Inflammatory macrophage treated with lipopolysaccharide for 1 hour (primary cell): ENCODE data around the gene DESI1.
"Not testable (repeated sequence)": the region's sequence is repeated elsewhere in the genome, so short reads cannot be mapped to it uniquely, and the experiment has no call there.

ENCODE experiments used
- DNase-seq, 2 donors: peaks; one replicate each; pipeline ENCODE4 v3.0.0-alpha.2; 2020 to 2022

Gene DESI1

DNA sequence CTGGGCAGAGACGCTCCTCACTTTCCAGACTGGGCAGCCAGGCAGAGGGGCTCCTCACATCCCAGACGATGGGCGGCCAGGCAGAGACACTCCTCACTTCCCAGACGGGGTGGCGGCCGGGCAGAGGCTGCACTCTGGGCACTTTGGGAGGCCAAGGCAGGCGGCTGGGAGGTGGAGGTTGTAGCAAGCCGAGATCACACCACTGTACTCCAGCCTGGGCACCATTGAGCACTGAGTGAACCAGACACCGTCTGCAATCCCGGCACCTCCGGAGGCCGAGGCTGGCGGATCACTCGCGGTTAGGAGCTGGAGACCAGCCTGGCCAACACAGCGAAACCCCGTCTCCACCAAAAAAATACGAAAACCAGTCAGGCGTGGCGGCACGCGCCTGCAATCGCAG is 10.8 kb upstream of the DESI1 start:
- not testable (repeated sequence) for DNase-seq

DNA sequence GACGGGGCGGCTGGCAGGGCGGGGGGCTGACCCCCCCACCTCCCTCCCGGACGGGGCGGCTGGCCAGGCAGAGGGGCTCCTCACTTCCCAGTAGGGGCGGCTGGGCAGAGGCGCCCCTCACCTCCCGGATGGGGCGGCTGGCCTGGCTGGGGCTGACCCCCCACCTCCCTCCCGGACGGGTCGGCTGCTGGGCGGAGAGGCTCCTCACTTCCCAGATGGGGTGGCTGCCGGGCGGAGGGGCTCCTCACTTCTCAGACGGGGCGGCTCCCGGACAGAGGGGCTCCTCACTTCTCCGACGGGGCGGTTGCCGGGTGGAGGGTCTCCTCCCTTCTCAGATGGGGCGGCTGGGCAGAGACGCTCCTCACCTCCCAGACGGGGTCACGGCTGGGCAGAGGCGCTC is 10.3 kb upstream of the DESI1 start:
- not testable (repeated sequence) for DNase-seq

DNA sequence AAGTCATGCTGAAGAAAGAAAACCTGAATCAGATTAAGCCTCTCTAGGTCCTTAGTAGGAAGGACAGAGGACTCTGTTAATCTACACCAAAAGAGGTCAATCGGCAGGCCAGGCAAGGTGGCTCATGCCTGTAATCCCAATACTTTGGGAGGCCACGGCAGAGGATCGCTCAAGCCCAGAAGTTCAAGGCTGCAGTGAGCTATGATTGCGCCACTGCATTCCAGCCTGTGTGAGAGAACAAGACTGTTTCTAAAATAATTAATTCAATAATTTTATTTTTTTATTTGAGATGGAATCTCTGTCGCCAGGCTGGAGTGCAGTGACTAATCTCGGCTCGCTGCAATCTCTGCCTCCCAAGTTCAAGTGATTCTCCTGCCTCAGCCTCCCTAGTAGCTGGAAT is 4.7 kb upstream of the DESI1 start:
- no peak for DNase-seq

DNA sequence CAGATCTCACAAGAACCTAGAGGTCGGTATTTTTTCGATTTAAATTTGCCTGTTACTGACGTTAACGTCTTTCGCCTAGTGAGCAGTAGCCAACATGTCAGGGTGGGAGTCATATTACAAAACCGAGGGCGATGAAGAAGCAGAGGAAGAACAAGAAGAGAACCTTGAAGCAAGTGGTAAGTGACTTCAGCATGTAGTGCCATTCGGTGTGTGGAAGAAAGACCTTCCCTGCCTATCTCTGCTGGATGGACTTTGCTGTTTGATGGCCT is 1.0 kb upstream of the DESI1 start:
- DNase-seq = no peak

DNA sequence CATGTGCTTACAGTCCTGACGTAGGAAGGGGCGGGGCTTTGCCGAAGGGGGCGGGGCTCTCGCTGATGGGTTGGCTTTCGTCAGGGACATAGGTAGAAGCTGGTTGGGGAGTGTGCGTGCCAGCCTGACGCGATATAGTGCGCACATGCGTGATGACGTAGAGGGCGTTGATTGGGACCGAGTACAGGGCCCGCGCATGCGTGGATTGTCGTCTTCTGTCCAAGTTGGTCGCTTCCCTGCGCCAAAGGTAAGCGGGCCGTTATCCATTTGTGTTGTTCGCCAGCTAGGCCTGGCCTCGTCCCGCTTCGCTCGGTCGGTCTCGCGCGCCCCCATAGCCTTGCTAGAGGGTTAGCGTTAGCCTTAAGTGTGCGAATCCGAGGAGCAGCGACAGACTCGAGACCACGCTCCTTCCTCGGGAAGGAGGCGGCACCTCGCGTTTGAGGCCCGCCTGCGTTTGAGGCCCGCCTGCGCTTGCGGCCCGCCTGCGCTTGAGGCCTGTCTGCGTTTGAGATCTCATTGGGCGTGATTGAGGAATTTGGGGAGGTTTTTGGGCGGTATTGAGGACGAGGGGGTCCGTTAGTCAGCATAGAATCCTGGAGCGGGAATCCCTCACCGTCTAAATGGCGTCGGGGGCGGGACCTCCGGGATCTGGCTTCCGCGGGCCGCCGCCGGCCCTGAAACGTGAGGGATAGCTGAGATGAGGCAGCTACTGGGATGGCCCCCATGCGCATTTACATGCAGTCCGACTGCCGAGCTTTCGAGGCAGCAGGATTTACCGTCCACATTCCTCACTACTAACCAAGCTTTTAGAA is 462 bp upstream of the DESI1 start, which contains the start of gene XRCC6:
Gene XRCC6, plus strand, starts transcription at position 197 of the 812 bp plus-strand sequence. CDS start 710 bp downstream, outside the sequence.
- peak; percentile 99 to 100 for DNase-seq

DNA sequence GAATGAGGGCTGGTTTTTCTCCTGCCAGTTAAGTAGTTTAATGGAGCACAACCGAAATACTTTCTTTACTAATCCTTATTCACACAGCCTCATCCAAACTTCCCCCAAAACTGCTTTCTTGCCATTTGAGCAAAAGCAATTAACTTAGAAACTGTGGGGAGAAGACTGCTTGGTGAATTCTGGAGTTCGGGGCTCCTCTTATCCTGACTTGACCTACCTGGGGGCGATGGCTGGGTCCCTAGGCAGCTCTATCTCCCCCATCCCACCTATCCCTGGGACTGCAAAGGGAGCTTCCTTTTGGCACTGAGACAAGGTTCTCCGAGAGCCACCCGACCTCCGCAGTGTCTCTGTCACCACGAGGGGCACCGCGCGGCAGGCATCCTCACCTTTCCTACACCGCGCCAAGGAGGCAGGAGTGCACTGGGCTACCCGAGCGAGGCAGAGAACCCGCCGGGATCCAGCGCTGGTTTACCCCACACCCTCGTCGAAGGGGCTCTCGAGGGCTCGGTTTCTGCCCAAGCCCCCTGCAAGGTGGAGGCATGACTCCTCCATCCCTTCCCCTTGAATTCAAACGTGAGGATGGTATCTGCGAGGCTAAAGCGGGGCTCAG is 759 bp downstream of the DESI1 start:
- DNase-seq = peak; percentile 7 to 14

DNA sequence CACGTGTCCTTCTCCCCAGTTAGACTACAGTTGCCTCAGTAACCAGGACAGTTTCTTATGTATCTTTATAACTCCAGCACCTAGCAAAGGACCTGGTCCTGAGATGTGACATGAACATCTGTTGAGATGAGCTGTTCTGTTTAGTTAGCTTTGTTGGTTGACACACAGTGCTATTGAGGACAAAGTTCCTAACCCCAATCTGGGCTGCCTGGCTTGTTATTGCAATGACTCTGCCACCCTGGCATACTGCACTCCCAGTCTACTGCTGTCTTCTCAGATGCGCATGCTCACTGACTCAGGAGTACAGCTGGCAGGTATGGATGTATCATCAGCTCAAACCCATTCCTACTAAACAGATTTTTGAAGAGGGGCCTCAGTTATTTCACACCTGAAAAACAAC is 7.4 kb downstream of the DESI1 start:
- DNase-seq = no peak

DNA sequence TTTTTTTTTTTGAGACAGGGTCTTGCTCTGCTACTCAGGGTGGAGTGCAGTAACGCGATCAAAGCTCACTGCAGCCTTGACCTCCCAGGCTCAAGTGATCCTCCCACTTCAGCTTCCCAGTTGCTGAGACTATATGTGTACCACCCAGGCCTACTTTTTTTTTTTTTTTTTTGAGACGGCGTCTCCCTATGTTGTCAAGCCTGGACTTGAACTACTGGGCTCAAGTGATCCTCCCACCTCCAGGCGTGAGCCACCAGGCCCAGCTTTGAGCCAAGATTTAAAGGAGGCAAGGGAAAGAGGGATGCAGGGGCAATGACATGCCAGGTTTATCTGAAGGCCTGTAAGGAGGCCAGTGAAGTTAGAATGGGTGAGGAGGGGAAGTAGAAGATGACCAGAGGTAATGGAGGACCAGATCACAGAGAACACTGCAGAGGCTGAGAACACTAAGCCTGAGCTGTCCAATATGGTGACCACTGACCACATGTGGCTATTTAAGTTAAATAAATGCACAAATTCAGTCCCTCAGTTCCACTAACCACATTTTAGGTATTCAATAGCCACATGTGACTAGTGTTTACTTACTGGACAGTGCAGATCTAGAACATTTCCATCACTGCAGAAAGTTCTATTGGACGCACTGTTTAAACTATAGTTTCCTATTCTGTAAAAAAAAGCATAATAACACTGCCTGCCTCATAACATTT is 8.1 kb downstream of the DESI1 start:
- no peak for DNase-seq

DNA sequence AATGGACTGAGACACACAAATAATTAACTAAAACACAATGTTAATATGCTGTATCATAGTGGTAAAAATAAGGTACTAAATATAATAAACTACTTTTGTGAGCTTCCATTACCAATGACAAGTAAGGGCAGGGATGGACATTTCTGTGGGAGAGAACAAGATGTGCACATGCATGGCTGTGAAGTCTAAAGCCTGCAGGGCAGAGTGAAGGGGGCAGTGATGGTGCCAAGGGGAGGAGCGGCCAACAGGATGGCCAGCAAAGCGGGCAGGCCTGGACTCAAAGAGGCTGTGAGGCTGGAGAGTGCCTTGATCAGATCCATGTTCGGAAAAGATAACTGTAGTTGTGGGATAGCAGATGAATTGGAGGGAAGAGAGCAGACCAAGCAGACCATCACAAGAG is 12.5 kb downstream of the DESI1 start:
- DNase-seq = no peak

DNA sequence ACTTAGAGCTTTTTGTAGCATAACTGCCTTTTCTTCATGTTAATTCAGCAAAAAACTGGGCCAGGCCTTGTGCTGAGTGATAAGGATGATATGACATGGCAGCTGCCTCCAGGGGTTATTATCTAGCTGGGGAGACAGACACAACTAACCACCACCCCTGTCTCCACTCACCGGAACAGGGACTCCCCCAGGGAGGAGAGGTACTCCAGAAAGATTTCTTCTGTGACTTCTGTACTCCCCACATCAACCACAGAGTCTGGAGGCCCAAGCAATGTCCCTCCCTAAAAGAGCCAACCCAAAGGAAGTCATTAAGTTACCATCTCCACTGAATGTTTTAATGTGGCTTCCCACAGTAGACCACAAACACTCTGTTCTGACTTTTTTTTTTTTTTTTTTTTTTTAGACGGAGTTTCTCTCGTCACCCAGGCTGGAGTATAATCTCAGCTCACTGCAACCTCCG is 16.9 kb downstream of the DESI1 start:
- DNase-seq = no peak

DNA sequence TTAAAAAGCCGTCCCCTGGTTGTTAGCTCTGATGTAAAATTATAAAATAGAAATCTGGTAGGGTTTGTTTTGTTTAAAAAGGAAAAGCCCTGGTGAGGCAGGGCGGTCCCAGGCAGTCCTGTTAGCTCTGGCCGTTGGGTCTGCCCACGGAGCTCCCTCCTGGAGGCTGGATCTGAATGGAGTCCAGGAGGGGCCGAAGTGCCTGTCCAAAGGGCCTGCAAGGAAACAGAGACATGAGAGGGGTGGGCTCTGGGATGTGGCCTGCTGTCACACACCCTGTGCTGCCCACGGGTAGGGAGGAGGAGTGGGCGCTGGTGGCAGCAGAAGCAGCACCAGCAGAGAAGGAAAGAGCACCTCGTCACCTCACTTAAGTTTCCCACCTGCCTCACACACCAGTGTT is 19.9 kb downstream of the DESI1 start:
- DNase-seq = no peak

DNA sequence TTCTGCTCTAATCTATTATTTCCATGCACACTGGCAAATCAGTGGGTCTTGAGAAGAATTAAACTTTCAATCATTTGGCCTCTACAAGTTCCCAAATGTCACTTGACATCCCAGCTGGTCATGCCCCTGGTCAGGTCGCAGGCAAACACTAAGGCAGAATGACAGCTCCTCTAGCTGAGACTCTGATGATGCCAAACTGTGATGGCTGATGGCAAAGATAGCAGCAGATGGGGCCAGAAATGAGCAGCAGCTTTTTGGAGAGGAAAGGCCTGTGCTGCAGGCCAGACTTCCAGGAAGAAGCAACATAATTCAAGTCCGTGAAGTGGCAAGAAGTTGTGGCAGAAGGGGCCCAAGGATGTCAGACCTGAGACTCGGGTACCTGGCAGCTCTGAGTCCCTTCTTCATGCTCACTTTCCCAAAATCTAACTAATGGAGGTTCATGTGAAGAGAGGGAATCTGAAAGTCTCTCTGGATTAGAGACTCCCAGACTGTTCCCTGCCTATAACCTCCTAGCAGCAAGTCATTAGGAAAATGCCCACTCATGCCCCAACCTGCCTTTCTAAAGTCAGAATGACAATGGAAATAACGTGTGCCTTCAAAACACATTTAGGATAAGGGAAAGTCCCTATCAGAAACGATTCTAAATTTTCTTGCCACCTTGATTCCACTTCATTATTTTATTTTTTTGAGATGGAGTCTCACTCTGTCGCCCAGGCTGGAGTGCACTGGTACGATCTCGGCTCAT is 21.8 kb downstream of the DESI1 start:
- DNase-seq = no peak

DNA sequence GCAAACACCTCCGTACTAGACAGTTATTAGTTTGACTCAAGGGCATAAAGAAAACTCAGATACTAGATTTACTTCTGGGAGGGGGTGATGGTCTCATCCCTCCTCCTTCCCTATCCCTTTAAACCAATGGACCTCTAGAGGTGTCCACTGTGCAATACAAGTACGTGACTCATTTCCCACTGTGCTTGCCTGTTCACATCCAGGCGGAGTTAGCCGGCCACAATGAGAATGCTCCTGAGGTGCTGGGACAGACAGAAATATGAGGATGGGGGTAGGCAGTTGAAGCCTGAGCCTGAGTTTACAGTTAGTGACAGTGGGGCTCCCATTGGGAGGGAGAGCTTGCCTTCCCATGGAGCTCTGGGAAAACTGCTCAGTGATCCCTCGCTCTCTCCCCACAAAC is 22.8 kb downstream of the DESI1 start:
- no peak for DNase-seq

DNA sequence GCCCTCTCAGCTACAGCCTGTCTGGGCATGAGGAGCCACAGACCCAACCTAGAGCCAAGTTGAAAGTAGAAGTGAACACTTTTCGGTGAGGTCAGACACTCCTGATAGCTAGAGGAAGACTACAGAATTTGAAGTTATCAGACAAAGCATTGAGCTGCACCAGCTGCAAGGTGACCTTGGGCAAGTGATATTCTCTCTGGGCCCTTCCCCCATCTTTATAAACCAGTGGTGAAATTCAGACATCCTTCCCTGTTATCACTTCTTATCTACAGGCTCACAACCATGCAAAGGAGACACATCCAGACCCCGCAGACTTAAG is 23.2 kb downstream of the DESI1 start:
- DNase-seq = no peak

DNA sequence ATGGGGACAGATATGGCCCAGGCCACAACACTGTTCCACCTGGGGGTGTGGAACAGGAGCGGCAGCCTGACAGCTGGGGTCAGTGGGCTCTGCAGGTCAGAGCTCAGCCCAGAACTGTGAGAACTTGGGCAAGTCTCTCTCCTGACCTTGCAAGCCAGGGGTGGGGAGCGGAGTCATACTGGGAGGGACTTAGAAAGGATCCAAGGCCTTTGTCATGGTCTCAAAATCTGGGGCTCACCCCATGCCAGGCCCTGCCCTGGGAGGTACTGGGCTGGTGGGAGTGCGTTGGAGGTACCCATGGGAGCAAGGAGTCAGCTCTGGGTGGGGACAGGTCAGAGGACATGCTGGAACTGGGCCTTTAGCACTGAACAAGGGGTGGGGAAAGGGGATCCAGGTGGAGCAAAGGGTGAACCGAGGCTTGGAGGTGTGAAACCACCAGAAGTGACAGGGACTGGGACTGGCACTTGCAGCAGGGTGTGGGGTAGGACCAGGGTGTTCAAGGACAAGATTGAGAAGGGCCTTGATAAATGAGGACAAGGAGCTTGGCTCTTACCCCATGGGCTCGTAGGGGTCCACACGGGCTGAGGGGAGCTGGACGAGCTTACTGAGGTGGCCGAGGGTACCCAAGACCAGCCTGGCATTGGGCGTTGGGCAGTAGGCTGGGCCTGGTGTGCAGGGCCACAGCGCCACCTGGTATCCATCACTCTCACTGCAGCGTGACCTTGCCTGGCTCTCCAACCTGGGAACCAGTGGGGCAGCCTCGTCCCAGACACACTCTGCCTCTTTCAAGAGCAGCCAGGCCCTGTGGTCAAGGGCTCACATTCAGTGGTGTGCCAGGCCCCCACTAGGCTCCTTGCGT is 23.8 kb downstream of the DESI1 start:
- DNase-seq = peak in 1 of 2 donors; percentile 37

DNA sequence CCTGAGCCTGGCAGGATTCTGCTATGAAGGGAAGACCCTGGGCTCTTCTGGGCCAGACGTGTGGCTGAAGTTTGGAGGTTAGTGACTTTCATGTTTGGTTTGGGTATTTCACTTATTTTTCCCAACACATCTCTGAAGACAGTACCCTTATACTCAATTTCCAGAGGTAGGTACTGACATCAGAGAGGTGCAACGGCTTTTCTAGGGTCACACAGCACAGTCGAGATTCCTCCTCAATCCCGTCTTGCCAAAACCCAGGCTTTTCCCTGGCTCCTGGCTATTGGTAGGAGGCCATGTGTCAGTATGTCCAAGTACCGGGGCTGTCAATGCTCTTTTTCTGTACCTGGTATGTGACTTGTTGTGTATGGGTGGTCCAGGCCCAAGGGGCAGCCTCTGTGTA is 25.1 kb downstream of the DESI1 start:
- DNase-seq = no peak

DNA sequence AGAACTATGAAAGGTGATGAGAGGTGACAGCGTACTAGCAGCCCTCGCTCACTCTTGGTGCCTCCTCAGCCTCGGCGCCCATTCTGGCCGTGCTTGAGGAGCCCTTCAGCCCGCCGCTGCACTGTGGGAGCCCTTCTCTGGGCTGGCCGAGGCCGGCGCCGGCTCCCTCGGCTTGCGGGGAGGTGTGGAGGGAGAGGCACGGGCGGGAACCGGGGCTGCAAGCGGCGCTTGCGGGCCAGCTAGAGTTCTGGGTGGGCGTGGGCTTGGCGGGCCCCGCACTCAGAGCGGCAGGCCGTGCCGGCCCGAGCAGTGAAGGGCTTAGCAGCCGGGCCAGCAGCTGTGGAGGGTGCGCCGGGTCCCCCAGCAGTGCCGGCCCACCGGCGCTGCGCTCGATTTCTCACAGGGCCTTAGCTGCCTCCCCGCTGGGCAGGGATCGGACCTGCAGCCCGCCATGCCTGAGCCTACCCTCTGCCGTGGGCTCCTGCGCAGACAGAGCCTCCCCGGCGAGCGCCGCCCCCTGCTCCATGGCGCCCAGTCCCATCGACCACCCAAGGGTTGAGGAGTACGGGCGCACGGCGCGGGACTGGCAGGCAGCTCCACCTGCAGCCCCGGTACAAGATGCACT is 27.4 kb downstream of the DESI1 start:
- DNase-seq = not testable (repeated sequence)

DNA sequence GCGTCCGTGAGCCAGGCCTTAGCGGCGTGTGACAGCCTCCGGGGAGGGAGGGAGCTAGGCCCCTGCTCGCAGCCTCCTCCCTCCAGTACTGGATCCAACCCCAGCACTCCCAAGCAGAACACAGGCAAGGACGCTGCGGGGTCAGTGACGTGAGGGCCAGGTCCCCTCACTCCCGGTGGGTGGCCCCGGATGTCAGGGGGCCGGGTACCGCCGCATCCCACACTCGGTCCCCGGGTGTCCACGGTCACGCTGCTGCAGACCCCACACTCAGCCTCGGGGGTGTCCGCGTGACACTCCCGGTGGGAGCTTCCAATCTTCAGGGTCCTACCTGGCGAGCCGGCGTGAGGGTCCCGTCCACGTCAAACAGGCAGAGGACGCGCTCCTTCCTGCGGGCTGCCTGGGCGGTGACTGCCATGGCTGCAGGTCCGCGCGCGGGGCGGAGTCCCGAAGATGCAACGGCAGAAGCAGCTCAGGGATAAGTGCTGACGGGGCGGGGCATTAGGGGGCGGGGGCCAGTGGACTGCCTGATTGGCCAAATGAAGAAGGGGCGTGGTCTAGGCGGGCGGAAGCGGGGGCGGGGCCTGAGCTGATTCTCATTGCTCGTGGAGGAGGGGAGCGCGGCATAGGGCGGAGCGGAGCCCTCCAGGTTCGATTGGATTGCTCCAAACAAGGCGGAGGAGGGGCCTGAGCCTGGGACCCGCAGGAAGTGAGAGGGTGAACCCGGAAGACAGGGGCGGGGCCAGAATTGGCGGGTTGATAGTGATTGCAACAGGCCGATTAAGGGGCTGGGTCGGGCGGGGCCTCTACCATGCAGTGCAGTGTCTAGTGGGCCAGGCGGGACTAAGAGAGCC is 31.2 kb downstream of the DESI1 start, which contains the start of gene PMM1:
Gene PMM1, minus strand, starts transcription at position 450 of the 851 bp plus-strand sequence. Its CDS starts 35 bp downstream, at position 415.
- DNase-seq = peak; percentile 100

DNA sequence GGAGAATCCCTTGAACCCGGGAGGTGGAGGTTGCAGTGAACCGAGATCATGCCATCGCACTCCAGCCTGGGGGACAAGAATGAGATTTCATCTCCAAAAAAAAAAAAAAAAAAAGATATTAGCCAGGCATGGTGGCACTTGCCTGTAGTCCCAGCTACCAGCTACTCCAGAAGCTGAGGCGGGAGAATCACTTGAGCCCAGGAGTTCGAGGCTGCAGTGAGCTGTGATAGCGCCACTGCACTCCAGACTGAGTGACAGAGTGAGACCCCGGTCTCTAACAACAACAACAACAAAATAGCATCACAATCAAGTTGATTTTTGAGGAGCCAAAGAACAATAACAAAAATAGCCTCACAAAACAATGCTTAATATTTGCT is 33.5 kb downstream of the DESI1 start:
- no peak for DNase-seq

DNA sequence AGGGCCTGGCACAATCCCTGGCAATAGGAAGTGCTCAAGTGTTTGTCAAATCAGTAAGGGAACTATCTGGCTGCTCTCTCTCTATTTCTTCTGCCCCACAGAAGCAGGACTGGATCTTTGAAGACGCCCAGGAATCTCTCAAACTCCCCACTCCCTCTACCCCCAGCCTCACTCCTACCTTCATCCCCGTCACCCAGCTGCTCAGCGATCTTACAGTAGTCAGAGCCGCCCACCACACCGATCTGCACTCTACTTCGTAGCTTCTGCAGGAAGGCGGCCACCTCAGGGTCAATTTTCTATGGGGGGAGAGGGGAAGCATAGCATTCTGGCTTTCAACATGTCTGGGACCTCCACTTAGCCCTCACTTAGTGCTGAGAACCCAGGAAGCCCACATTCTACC is 34.9 kb downstream of the DESI1 start:
- no peak for DNase-seq

DNA sequence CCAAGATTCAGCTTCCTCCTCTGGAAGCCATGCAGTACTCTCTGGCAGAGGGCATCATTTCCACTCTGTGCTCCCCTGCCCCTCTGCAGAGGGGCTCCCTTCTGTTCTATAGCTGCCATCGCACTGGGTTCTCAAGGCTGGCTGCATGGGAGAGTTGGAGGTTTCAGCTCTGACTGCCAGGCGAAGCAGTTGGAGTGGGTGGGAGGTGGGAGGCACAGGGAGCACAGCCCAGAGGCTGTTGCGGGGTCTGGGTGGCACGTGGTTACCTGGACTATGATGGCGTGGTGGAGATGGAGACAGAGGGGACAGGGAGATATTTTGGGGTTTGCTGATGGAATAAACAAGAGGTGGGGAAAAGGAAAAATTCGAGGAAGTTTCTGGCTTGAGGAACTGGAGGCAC is 36.0 kb downstream of the DESI1 start:
- DNase-seq = no peak
